Trophoblast cell (in vitro differentiated cells and primary cell): Measurements from ENCODE around the gene NCOA5.

Experiments
- DNase-seq, 2 donors: peaks; one replicate each; pipeline ENCODE4 v3.0.0-alpha.2; 2016
- H2AFZ ChIP-seq: 2 replicates; pipeline ENCODE4 v1.6.1; 2013; ENCODE audit warnings: low read length, moderate library complexity, mild to moderate bottlenecking; ENCODE audit not compliant: insufficient read depth, poor library complexity
- H2AK5ac ChIP-seq: 2 replicates; pipeline ENCODE4 v1.6.1; 2013; ENCODE audit warnings: mild to moderate bottlenecking, low read length
- H2BK120ac ChIP-seq: 2 replicates; pipeline ENCODE4 v1.6.1; 2013; ENCODE audit warnings: low read length, mild to moderate bottlenecking, moderate library complexity; ENCODE audit not compliant: insufficient read depth, poor library complexity
- H2BK12ac ChIP-seq: 2 replicates; pipeline ENCODE4 v1.6.1; 2013; ENCODE audit warnings: mild to moderate bottlenecking, low read length, moderate library complexity
- H2BK5ac ChIP-seq: 2 replicates; pipeline ENCODE4 v1.6.1; 2013; ENCODE audit warnings: low read length, low read depth, moderate library complexity, mild to moderate bottlenecking; ENCODE audit not compliant: poor library complexity
- H3K14ac ChIP-seq: 2 replicates; pipeline ENCODE4 v1.6.1; 2013; ENCODE audit warnings: mild to moderate bottlenecking, low read length
- H3K18ac ChIP-seq: 2 replicates; pipeline ENCODE4 v1.6.1; 2013; ENCODE audit warnings: mild to moderate bottlenecking, low read length
- H3K23ac ChIP-seq: 2 replicates; pipeline ENCODE4 v1.6.1; 2013; ENCODE audit warnings: low read length
- H3K27ac ChIP-seq: 2 replicates; pipeline ENCODE4 v1.5.1; 2013; ENCODE audit warnings: low read depth, mild to moderate bottlenecking, inconsistent platforms, low read length, moderate library complexity
- H3K27me3 ChIP-seq: 2 replicates; pipeline ENCODE4 v1.6.1; 2013; ENCODE audit warnings: inconsistent platforms, mild to moderate bottlenecking, low read length, moderate library complexity; ENCODE audit not compliant: insufficient read depth
- H3K36me3 ChIP-seq, 2 experiments: 1 replicate in 1 of 2; 2 replicates in 1 of 2; pipeline ENCODE4 v1.6.1; 2013; ENCODE audit warnings: low read length in 2 of 2, mild to moderate bottlenecking in 2 of 2, moderate library complexity in 1 of 2; ENCODE audit not compliant: insufficient read depth in 2 of 2, control insufficient read depth in 1 of 2
- H3K4ac ChIP-seq: 2 replicates; pipeline ENCODE4 v1.6.1; 2013; ENCODE audit warnings: low read depth, mild to moderate bottlenecking, low read length, moderate library complexity
- H3K4me1 ChIP-seq, 2 experiments: 1 replicate in 1 of 2; 2 replicates in 1 of 2; pipeline ENCODE4 v1.6.1; 2013; ENCODE audit warnings: low read length in 2 of 2, mild to moderate bottlenecking in 2 of 2, moderate library complexity in 1 of 2; ENCODE audit not compliant: insufficient read depth in 2 of 2, control insufficient read depth in 1 of 2
- H3K4me2 ChIP-seq: 2 replicates; pipeline ENCODE4 v1.6.1; 2013; ENCODE audit warnings: inconsistent platforms, mild to moderate bottlenecking, low read length, moderate library complexity
- H3K4me3 ChIP-seq: 2 replicates; pipeline ENCODE4 v1.5.1; 2013; ENCODE audit warnings: mild to moderate bottlenecking, low read depth, low read length, inconsistent platforms
- H3K79me1 ChIP-seq: one replicate; pipeline ENCODE4 v1.6.1; 2013; ENCODE audit warnings: low read length
- H3K79me2 ChIP-seq: 2 replicates; pipeline ENCODE4 v1.6.1; 2013; ENCODE audit warnings: low read length, mild to moderate bottlenecking; ENCODE audit not compliant: control insufficient read depth, insufficient read depth, poor library complexity
- H3K9ac ChIP-seq: 2 replicates; pipeline ENCODE4 v1.6.1; 2013; ENCODE audit warnings: mild to moderate bottlenecking, low read length
- H3K9me3 ChIP-seq: 2 replicates; pipeline ENCODE4 v1.6.1; 2013; ENCODE audit warnings: low read depth, mild to moderate bottlenecking, control low read depth, inconsistent platforms, low read length; ENCODE audit not compliant: insufficient read depth
- H4K12ac ChIP-seq: 2 replicates; pipeline ENCODE4 v1.6.1; 2013; ENCODE audit warnings: low read depth, mild to moderate bottlenecking, low read length, moderate library complexity
- H4K8ac ChIP-seq: 2 replicates; pipeline ENCODE4 v1.6.1; 2013; ENCODE audit warnings: low read depth, mild to moderate bottlenecking, low read length, moderate library complexity
- H4K91ac ChIP-seq: one replicate; pipeline ENCODE4 v1.6.1; 2013; ENCODE audit warnings: low read depth, mild to moderate bottlenecking, low read length, moderate library complexity
- WGBS: extraction: QIAGEN DNeasy Blood & Tissue Kit; methylation state at CpG from one replicate; pipeline ENCODE4 v1.1.7; 2013; ENCODE audit warnings: missing lambda C conversion rate; ENCODE audit not compliant: insufficient read length, insufficient coverage; ENCODE audit errors: extremely low coverage; 5-methylcytosine and 5-hydroxymethylcytosine counted together

The NCOA5 gene

GRCh38 chr20:46063652-46064054 lies 26.1 kb downstream of the NCOA5 start:
- H2BK5ac ChIP-seq = no peak overlapping the region
- no peak overlapping the region for H2AFZ ChIP-seq
- peaks cover 44 to 69% of the 10 kb centered on the region in 2 experiments for H3K36me3 ChIP-seq
- H2BK120ac ChIP-seq = no peak overlapping the region
- H3K4me1 ChIP-seq = peaks cover 1 to 5% of the 10 kb centered on the region in 2 experiments
- H3K27ac ChIP-seq = no peak overlapping the region
- no peak overlapping the region for H4K91ac ChIP-seq
- H2BK12ac ChIP-seq = no peak overlapping the region
- H3K4me2 ChIP-seq = no peak overlapping the region
- no peak overlapping the region for H4K8ac ChIP-seq
- no peak for DNase-seq
- no peak overlapping the region for H4K12ac ChIP-seq
- H3K14ac ChIP-seq = no peak overlapping the region
- H3K23ac ChIP-seq = no peak overlapping the region
- H2AK5ac ChIP-seq = no peak overlapping the region
- peaks cover 2% of the 10 kb centered on the region for H3K9me3 ChIP-seq
- H3K4me3 ChIP-seq = no peak overlapping the region
- no peak overlapping the region for H3K9ac ChIP-seq
- WGBS = no CpG with 5 or more reads among the region's 3 CpGs
- H3K27me3 ChIP-seq = peaks cover 4% of the 10 kb centered on the region
- H3K18ac ChIP-seq = no peak overlapping the region
- H3K79me1 ChIP-seq = no peaks in the 10 kb centered on the region
- H3K4ac ChIP-seq = no peak overlapping the region
- no peaks in the 10 kb centered on the region for H3K79me2 ChIP-seq

GRCh38 chr20:46063151-46063550 lies 26.6 kb downstream of the NCOA5 start:
- H3K4ac ChIP-seq = no peak overlapping the region
- no peak overlapping the region for H4K12ac ChIP-seq
- no peak overlapping the region for H4K91ac ChIP-seq
- peaks cover 5 to 10% of the 10 kb centered on the region in 2 experiments for H3K4me1 ChIP-seq
- no peak overlapping the region for H3K9ac ChIP-seq
- no peak overlapping the region for H3K4me3 ChIP-seq
- peaks cover 2% of the 10 kb centered on the region for H3K9me3 ChIP-seq
- H3K27me3 ChIP-seq = peaks cover 8% of the 10 kb centered on the region
- no peak overlapping the region for H2AK5ac ChIP-seq
- H2BK12ac ChIP-seq = no peak overlapping the region
- H2AFZ ChIP-seq = no peak overlapping the region
- no peak overlapping the region for H2BK120ac ChIP-seq
- H3K18ac ChIP-seq = no peak overlapping the region
- no peaks in the 10 kb centered on the region for H3K79me2 ChIP-seq
- no peak overlapping the region for H3K4me2 ChIP-seq
- no peak overlapping the region for H2BK5ac ChIP-seq
- DNase-seq = no peak
- WGBS = no CpG with 5 or more reads among the region's 8 CpGs
- no peak overlapping the region for H3K23ac ChIP-seq
- H3K36me3 ChIP-seq = peaks cover 44 to 67% of the 10 kb centered on the region in 2 experiments
- H3K79me1 ChIP-seq = no peaks in the 10 kb centered on the region
- H3K27ac ChIP-seq = no peak overlapping the region
- no peak overlapping the region for H4K8ac ChIP-seq
- H3K14ac ChIP-seq = no peak overlapping the region

GRCh38 chr20:46062621-46063020 lies 27.1 kb downstream of the NCOA5 start:
- WGBS = no CpG with 5 or more reads among the region's 12 CpGs
- Histone ChIP-seq H3K79me1 (no peaks in the 10 kb centered on the region), H3K27me3 (peaks cover 14% of the 10 kb centered on the region)

GRCh38 chr20:46062151-46062550 lies 27.6 kb downstream of the NCOA5 start:
- Histone ChIP-seq H2BK12ac (no peak overlapping the region), H3K9me3 (peaks cover 2% of the 10 kb centered on the region), H2BK120ac (no peak overlapping the region), H3K4me1 (peaks cover 5 to 18% of the 10 kb centered on the region in 2 experiments), H4K8ac (no peak overlapping the region), H3K4ac (no peak overlapping the region), H3K18ac (no peak overlapping the region), H3K27me3 (peaks cover 18% of the 10 kb centered on the region), H3K79me1 (no peaks in the 10 kb centered on the region), H4K12ac (no peak overlapping the region), H3K79me2 (no peaks in the 10 kb centered on the region), H2BK5ac (no peak overlapping the region), H3K9ac (no peak overlapping the region), H3K36me3 (peaks cover 41 to 63% of the 10 kb centered on the region in 2 experiments), H3K23ac (no peak overlapping the region), H2AK5ac (no peak overlapping the region), H4K91ac (no peak overlapping the region), H3K27ac (no peak overlapping the region), H3K14ac (no peak overlapping the region), H2AFZ (no peak overlapping the region), H3K4me2 (no peak overlapping the region), H3K4me3 (no peak overlapping the region)
- DNase-seq = no peak
- no CpG with 5 or more reads among the region's 4 CpGs for WGBS

More at GRCh38 chr20:46062621-46063020, 27.1 kb downstream of the NCOA5 start:
- Histone ChIP-seq H2AFZ (no peak overlapping the region), H3K4me3 (no peak overlapping the region), H3K23ac (no peak overlapping the region), H3K9ac (no peak overlapping the region), H3K4me1 (peaks cover 5 to 15% of the 10 kb centered on the region in 2 experiments), H3K9me3 (peaks cover 2% of the 10 kb centered on the region), H3K79me2 (no peaks in the 10 kb centered on the region), H3K36me3 (peaks cover 41 to 63% of the 10 kb centered on the region in 2 experiments), H3K4me2 (no peak overlapping the region), H2BK120ac (no peak overlapping the region), H2BK12ac (no peak overlapping the region), H2AK5ac (no peak overlapping the region), H3K27ac (no peak overlapping the region), H3K14ac (no peak overlapping the region), H3K18ac (no peak overlapping the region), H4K91ac (no peak overlapping the region), H4K8ac (no peak overlapping the region), H4K12ac (no peak overlapping the region), H2BK5ac (no peak overlapping the region), H3K4ac (no peak overlapping the region)
- no peak for DNase-seq
